Astrocyte (in vitro differentiated cells and primary cell): ENCODE data around the gene CHST10. TPM values are rescaled to one million over a fixed set of nuclear protein-coding genes. Genes with fewer than 3 reads are reported as not detected.

Source experiments
- DNase-seq: peaks from one replicate; pipeline ENCODE4 v3.0.0-alpha.2; 2010; ENCODE audit warnings: low read depth
- FAIRE-seq: peaks from 2 replicates; lab custom pipeline; 2011; peaks lifted over from hg19 to GRCh38; lab: Jason Lieb, UNC
- H2AFZ ChIP-seq: 2 replicates; pipeline ENCODE4 v1.6.0; 2012; ENCODE audit warnings: low read depth, low read length, inconsistent platforms
- H3K27ac ChIP-seq: 2 replicates; pipeline ENCODE4 v1.5.1; 2011; ENCODE audit warnings: low read depth, low read length, inconsistent platforms
- H3K27me3 ChIP-seq: 2 replicates; pipeline ENCODE4 v1.6.0; 2011; ENCODE audit warnings: low read length, inconsistent platforms; ENCODE audit not compliant: insufficient read depth
- H3K36me3 ChIP-seq: 2 replicates; pipeline ENCODE4 v1.5.1; 2011; ENCODE audit warnings: low read length, inconsistent platforms; ENCODE audit not compliant: insufficient read depth
- H3K4me1 ChIP-seq: 2 replicates; pipeline ENCODE4 v1.5.1; 2011; ENCODE audit warnings: low read length, inconsistent platforms; ENCODE audit not compliant: insufficient read depth
- H3K4me2 ChIP-seq: 2 replicates; pipeline ENCODE4 v1.6.0; 2012; ENCODE audit warnings: low read length, inconsistent platforms
- H3K4me3 ChIP-seq: 2 replicates; pipeline ENCODE4 v1.5.1; 2011; ENCODE audit warnings: low read depth, mild to moderate bottlenecking, low read length, inconsistent platforms; ENCODE audit not compliant: insufficient read depth
- H3K79me2 ChIP-seq: 2 replicates; pipeline ENCODE4 v1.6.0; 2012; ENCODE audit warnings: mild to moderate bottlenecking, low read length, inconsistent platforms; ENCODE audit not compliant: insufficient read depth
- H3K9ac ChIP-seq: 2 replicates; pipeline ENCODE4 v1.6.0; 2012; ENCODE audit warnings: mild to moderate bottlenecking, low read length, inconsistent platforms
- H3K9me3 ChIP-seq: 2 replicates; pipeline ENCODE4 v1.5.1; 2012; ENCODE audit warnings: low read depth, mild to moderate bottlenecking, low read length, inconsistent platforms; ENCODE audit not compliant: insufficient read depth
- H4K20me1 ChIP-seq: 2 replicates; pipeline ENCODE4 v1.6.0; 2012; ENCODE audit warnings: low read length, inconsistent platforms; ENCODE audit not compliant: insufficient read depth
- H3K27ac Mint-ChIP-seq: one replicate; pipeline ENCODE4 v1.8.0; 2021; ENCODE audit warnings: mild to moderate bottlenecking, mixed read lengths; ENCODE audit not compliant: unreplicated experiment
- H3K27me3 Mint-ChIP-seq: one replicate; pipeline ENCODE4 v1.8.0; 2021; ENCODE audit warnings: low read depth, mixed read lengths; ENCODE audit not compliant: unreplicated experiment
- H3K36me3 Mint-ChIP-seq: one replicate; pipeline ENCODE4 v1.8.0; 2021; ENCODE audit warnings: low read depth, mixed read lengths; ENCODE audit not compliant: unreplicated experiment
- H3K4me1 Mint-ChIP-seq: one replicate; pipeline ENCODE4 v1.8.0; 2021; ENCODE audit warnings: low read depth, mixed read lengths; ENCODE audit not compliant: unreplicated experiment
- H3K4me3 Mint-ChIP-seq: one replicate; pipeline ENCODE4 v1.8.0; 2021; ENCODE audit warnings: mild to moderate bottlenecking, moderate library complexity, mixed read lengths; ENCODE audit not compliant: unreplicated experiment
- H3K9me3 Mint-ChIP-seq: one replicate; pipeline ENCODE4 v1.8.0; 2021; ENCODE audit warnings: mild to moderate bottlenecking, mixed read lengths; ENCODE audit not compliant: unreplicated experiment
- CTCF ChIP-seq: IDR thresholded peaks from 2 replicates; pipeline ENCODE4 v1.5.1; 2011; ENCODE audit warnings: low read depth, mild to moderate bottlenecking, inconsistent platforms, low read length, moderate library complexity; ENCODE audit not compliant: insufficient read depth
- EZH2 ChIP-seq: IDR thresholded peaks from 2 replicates; pipeline ENCODE4 v1.6.1; 2012; ENCODE audit warnings: mild to moderate bottlenecking, low read length, inconsistent platforms; ENCODE audit not compliant: insufficient read depth
- total RNA-seq: library from RNA; stranded (reverse); gene quantifications from 2 replicates; pipeline ENCODE4 v1.2.1, GENCODE V29; 2021

CHST10 gene
- total RNA-seq, 1 donor from 2014 or later = 12.7 TPM

DNA sequence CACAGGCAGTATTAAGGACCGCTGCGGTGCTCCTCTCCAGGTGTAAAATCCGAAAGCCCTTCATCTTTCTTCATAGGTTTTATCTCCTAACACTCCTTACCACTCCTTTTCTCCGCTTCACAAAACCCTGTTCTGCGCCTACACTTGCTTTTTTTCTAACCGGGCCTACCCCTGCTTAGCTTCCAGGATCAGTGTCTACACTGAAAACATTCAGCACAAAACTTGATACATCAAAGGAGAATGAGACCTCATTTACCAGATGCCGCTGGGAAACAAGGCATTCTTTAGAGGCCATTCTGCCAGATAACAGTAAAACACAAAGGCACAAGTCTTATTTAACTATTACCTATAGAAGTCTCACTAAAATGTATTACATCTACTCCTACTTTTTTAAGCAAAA, 13.1 kb downstream of the CHST10 start:
- Mint-ChIP-seq H3K9me3 (no peaks in the 10 kb centered on the region), H3K36me3 (peaks cover 16% of the 10 kb centered on the region), H3K4me1 (no peaks in the 10 kb centered on the region), H3K4me3 (no peak overlapping the region), H3K27me3 (no peaks in the 10 kb centered on the region), H3K27ac (peak overlapping the region; percentile 2)
- TF ChIP-seq EZH2 (no peak), CTCF (no peak)
- no peak overlapping the region for H2AFZ ChIP-seq
- H4K20me1 ChIP-seq = peaks cover 12% of the 10 kb centered on the region
- H3K9ac ChIP-seq = no peak overlapping the region
- no peak overlapping the region for H3K4me3 ChIP-seq
- DNase-seq (no peak), FAIRE-seq (no peak)
- no peaks in the 10 kb centered on the region for H3K9me3 ChIP-seq
- no peaks in the 10 kb centered on the region for H3K27me3 ChIP-seq
- H3K27ac ChIP-seq = no peak overlapping the region
- H3K4me2 ChIP-seq = no peak overlapping the region
- H3K79me2 ChIP-seq = peaks cover 3% of the 10 kb centered on the region
- no peaks in the 10 kb centered on the region for H3K4me1 ChIP-seq
- peaks cover 2% of the 10 kb centered on the region for H3K36me3 ChIP-seq

DNA sequence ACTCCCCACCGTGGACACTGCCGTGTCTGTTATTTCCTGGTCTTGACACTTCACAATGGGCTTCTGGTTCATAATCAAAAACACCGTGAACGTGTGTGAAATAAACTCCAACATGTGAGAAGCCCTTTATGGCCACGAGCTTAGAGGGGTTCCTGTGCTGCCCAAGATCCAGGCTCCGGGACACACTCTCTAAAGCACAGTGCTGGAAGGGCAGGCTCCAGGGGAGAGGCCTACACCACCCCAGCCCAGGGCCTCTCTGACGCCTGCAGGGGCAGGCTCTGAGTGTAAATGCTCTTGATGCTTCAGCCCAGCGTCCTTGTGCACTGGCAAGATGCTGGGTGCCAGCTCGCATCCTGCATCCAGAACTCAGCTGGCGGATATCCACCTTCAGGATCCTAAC, 13.7 kb downstream of the CHST10 start:
- peaks cover 2% of the 10 kb centered on the region for H3K36me3 ChIP-seq
- no peaks in the 10 kb centered on the region for H3K4me1 ChIP-seq
- H3K27me3 ChIP-seq = no peaks in the 10 kb centered on the region
- peaks cover 3% of the 10 kb centered on the region for H3K79me2 ChIP-seq
- no peak overlapping the region for H2AFZ ChIP-seq
- FAIRE-seq (no peak), DNase-seq (no peak)
- H3K4me3 Mint-ChIP-seq = no peak overlapping the region
- no peak overlapping the region for H3K4me3 ChIP-seq
- no peak overlapping the region for H3K27ac Mint-ChIP-seq
- no peak overlapping the region for H3K9ac ChIP-seq
- no peak for TF ChIP-seq CTCF
- H3K9me3 Mint-ChIP-seq = no peaks in the 10 kb centered on the region
- H3K27ac ChIP-seq = no peak overlapping the region
- H3K4me1 Mint-ChIP-seq = no peaks in the 10 kb centered on the region
- peaks cover 16% of the 10 kb centered on the region for H3K36me3 Mint-ChIP-seq
- H3K4me2 ChIP-seq = no peak overlapping the region
- H3K27me3 Mint-ChIP-seq = no peaks in the 10 kb centered on the region
- H4K20me1 ChIP-seq = peaks cover 12% of the 10 kb centered on the region
- H3K9me3 ChIP-seq = no peaks in the 10 kb centered on the region

- peaks cover 18% of the 10 kb centered on the region for H3K36me3 Mint-ChIP-seq
Observed at GRCh38 chr2:100401268-100401667, 16.2 kb downstream of the CHST10 start.

More at GRCh38 chr2:100401268-100401667, 16.2 kb downstream of the CHST10 start:
- Histone ChIP-seq H3K36me3 (peaks cover 2% of the 10 kb centered on the region), H3K4me2 (no peak overlapping the region), H3K4me1 (no peaks in the 10 kb centered on the region), H3K79me2 (no peaks in the 10 kb centered on the region), H4K20me1 (peaks cover 1% of the 10 kb centered on the region), H3K27me3 (no peaks in the 10 kb centered on the region), H3K9me3 (no peaks in the 10 kb centered on the region), H2AFZ (no peak overlapping the region), H3K4me3 (no peak overlapping the region), H3K9ac (no peak overlapping the region), H3K27ac (no peak overlapping the region)
- Mint-ChIP-seq H3K4me1 (no peaks in the 10 kb centered on the region), H3K9me3 (no peaks in the 10 kb centered on the region), H3K4me3 (no peak overlapping the region), H3K27me3 (no peaks in the 10 kb centered on the region), H3K27ac (no peak overlapping the region)
- no peak for FAIRE-seq
- no peak for DNase-seq
- TF ChIP-seq CTCF (no peak), EZH2 (no peak)
